Right atrium auricular region (tissue), 2 donors: ENCODE results near the gene CDK10. TPM values are rescaled to one million over a fixed set of nuclear protein-coding genes. Genes with fewer than 3 reads are reported as not detected.
A peak's percentile ranks its signal among the peaks of the same experiment; 100 is the strongest.
"Not testable (repeated sequence)": the region's sequence is repeated elsewhere in the genome, so short reads cannot be mapped to it uniquely, and the experiment has no call there.

Source experiments
- DNase-seq: peaks from one replicate; pipeline ENCODE4 v3.0.0-alpha.2; 2019; ENCODE audit warnings: low spot score
- H3K27ac ChIP-seq, 2 donors: fragments of 200-600 bp; sonication (generic); 1 replicate in 1 of 2; 2 replicates in 1 of 2; pipeline ENCODE4 v1.5.1; 2016 to 2019
- H3K27me3 ChIP-seq, 2 donors: fragments of 200-600 bp; sonication (generic); one replicate each; pipeline versions ENCODE4 v1.5.1 to v1.6.0; 2017 to 2019
- H3K36me3 ChIP-seq: fragments of 200-600 bp; sonication (generic); one replicate; pipeline ENCODE4 v1.5.1; 2016
- H3K4me1 ChIP-seq, 2 donors: fragments of 200-600 bp; sonication (generic); one replicate each; pipeline versions ENCODE4 v1.5.1 to v1.6.0; 2017 to 2019
- H3K4me3 ChIP-seq, 2 donors: fragments of 200-600 bp; sonication (generic); 1 replicate in 1 of 2; 2 replicates in 1 of 2; pipeline ENCODE4 v1.5.1; 2017 to 2019; ENCODE audit warnings: mild to moderate bottlenecking in 1 of 2, moderate library complexity in 1 of 2
- H3K9me3 ChIP-seq, 2 donors: fragments of 200-600 bp; sonication (generic); one replicate each; pipeline ENCODE4 v1.5.1; 2019
- CTCF ChIP-seq, 2 donors: fragments of 200-600 bp; sonication (generic); IDR thresholded peaks; one replicate each; pipeline ENCODE4 v1.5.1; 2019; ENCODE audit warnings: antibody characterized with exemption in 2 of 2
- total RNA-seq, 2 donors: library from RNA; depleted of rRNA; stranded (reverse); fragments of >200 nt; gene quantifications; one replicate each; pipeline ENCODE4 v1.1.0, GENCODE V29; 2016

CDK10 gene
- total RNA-seq, 2 donors from 2014 or later, result 13.8 to 20.2 TPM

DNA sequence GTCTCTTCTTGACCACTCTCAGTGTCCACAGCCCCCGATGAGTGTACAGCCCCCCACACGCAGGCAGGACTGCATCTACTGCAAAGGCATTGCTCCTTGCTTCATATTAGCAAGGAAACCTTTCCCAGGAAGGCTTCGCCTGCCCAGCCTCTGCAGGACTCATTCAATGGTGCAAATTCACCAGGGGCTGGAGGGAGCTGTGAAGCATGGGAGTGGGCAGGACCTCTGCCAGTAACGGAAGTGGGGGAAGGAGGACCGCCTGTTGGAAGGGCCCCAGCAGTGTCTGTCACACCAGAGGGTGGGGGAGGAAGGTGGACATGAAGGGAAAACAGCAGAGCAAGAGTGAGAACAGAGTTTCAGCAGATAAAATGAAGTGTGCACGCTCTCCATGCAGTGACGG lies 26.3 kb upstream of the CDK10 start:
- H3K9me3 ChIP-seq, result no peaks in the 10 kb centered on the region
- H3K4me1 ChIP-seq, result peaks cover 0 to 24% of the 10 kb centered on the region in 2 donors
- no peak overlapping the region for H3K4me3 ChIP-seq
- no peak for DNase-seq
- H3K27me3 ChIP-seq, result no peaks in the 10 kb centered on the region
- no peaks in the 10 kb centered on the region for H3K36me3 ChIP-seq
- no peak overlapping the region for H3K27ac ChIP-seq
- no peak for TF ChIP-seq CTCF (IDR thresholded peaks at IDR 0.05)

DNA sequence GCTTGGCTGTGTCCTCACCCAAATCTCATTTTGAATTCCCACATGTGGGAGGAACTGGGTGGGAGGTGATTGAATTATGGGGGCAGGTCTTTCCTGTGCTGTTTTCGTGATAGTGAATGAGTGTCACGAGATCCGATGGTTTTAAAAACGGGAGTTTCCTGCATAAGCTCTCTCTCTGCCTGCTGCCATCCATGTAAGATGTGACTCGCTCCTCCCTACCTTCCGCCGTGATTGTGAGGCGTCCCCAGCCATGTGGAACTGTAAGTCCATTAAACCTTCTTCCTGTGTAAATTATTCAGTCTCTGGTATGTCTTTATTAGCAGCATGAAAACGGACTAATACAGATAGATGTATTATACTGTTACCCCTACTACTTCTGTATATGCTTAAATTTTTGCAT lies 25.3 kb upstream of the CDK10 start:
- Histone ChIP-seq H3K27me3 (no peaks in the 10 kb centered on the region), H3K36me3 (no peaks in the 10 kb centered on the region), H3K27ac (no peak overlapping the region), H3K4me1 (peaks cover 0 to 22% of the 10 kb centered on the region in 2 donors), H3K4me3 (no peak overlapping the region), H3K9me3 (no peaks in the 10 kb centered on the region)
- no peak for TF ChIP-seq CTCF (IDR thresholded peaks at IDR 0.05)
- no peak for DNase-seq

DNA sequence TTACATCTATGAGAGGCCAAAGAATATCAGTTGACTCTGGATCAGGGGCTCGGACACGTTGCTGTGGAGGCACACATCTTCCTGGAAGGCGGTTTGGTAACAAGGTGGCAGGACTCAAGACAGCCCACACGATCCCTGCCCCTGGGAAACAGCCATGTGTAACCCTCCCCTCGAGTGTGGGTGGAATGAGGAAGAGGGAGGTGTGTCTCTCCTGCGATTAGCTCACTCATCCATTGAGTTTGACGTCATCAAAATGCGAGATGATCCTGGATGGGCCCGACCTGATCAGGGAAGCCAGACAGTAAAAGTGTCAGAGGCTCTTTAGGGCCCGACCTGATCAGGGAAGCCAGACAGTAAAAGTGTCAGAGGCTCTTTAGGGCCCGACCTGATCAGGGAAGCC lies 22.3 kb upstream of the CDK10 start:
- not testable (repeated sequence) for DNase-seq, H3K4me1 ChIP-seq, H3K4me3 ChIP-seq, H3K9me3 ChIP-seq, H3K36me3 ChIP-seq, H3K27ac ChIP-seq, H3K27me3 ChIP-seq

DNA sequence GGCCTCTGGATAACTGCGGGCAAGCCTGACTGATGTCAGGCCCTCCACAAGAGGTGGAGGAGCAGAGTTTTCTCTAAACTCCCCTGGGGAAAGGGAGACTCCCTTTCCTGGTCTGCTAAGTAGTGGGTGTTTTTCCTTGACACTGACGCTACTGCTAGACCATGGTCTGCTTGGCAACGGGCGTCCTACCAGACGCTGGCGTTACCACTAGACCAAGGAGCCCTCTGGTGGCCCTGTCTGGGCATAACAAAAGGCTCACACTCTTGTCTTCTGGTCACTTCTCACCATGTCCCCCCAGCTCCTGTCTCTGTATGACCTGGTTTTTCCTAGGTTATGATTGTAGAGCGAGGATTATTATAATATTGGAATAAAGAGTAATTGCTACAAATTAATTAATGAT lies 19.5 kb upstream of the CDK10 start:
- not testable (repeated sequence) for H3K36me3 ChIP-seq, DNase-seq, H3K27ac ChIP-seq, H3K4me1 ChIP-seq, H3K4me3 ChIP-seq, H3K27me3 ChIP-seq, H3K9me3 ChIP-seq
- TF ChIP-seq CTCF (IDR thresholded peaks at IDR 0.05), result peak in 1 of 2 donors; percentile 42

DNA sequence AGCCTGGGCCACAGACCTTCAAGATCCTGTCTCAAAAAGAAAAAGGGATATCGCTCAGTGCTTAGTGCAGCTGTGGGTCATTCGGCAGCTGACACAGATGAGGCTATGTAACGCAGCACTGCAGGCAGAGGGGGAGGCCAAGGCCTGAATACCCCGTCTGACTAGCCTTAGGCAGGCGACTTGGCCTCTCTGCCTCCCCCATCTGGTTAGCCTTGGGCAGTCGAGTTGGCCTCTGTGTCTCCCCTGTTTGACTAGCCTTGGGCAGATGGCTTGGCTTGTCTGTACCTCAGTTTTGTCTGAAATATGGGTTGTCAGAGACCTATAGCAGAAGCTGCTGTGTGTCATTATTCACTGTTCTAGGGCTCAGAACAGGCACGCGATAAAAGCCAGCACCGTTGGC lies 18.9 kb upstream of the CDK10 start:
- no peak for DNase-seq
- no peak overlapping the region for H3K27ac ChIP-seq
- TF ChIP-seq CTCF (IDR thresholded peaks at IDR 0.05), result no peak

GRCh38 chr16:89668790-89669158 lies 17.7 kb upstream of the CDK10 start:
- Histone ChIP-seq H3K4me3 (no peak overlapping the region), H3K36me3 (no peaks in the 10 kb centered on the region), H3K27me3 (no peaks in the 10 kb centered on the region), H3K27ac (no peak overlapping the region), H3K9me3 (no peaks in the 10 kb centered on the region), H3K4me1 (no peaks in the 10 kb centered on the region)
- no peak for TF ChIP-seq CTCF (IDR thresholded peaks at IDR 0.05)
- no peak for DNase-seq

More for the DNA sequence above, 18.9 kb upstream of the CDK10 start:
- Histone ChIP-seq H3K4me1 (no peaks in the 10 kb centered on the region), H3K9me3 (no peaks in the 10 kb centered on the region), H3K4me3 (no peak overlapping the region), H3K27me3 (no peaks in the 10 kb centered on the region), H3K36me3 (no peaks in the 10 kb centered on the region)
